HepG2 (cell line): ENCODE measurements around the gene IMMT. TPM values are rescaled to one million over a fixed set of nuclear protein-coding genes. Genes with fewer than 3 reads are reported as not detected.

Source experiments
- CBX2 ChIP-seq, 2 experiments: fragments of 200-600 bp in 1 of 2; sonication (generic); formaldehyde crosslinking in 1 of 2; IDR thresholded peaks; 2 replicates each; pipeline versions ENCODE4 v1.7.0 to v1.8.1; 2018 to 2022; ENCODE audit warnings: low read depth in 2 of 2, low read length in 1 of 2, mild to moderate bottlenecking in 1 of 2, missing genetic modification reagents in 1 of 2
- ETV5 ChIP-seq: IDR thresholded peaks from 2 replicates; pipeline ENCODE4 v1.6.1; 2018; ENCODE audit warnings: missing biosample characterization, missing genetic modification reagents, inconsistent platforms, borderline replicate concordance
- KDM2A ChIP-seq: sonication (generic); formaldehyde crosslinking; IDR thresholded peaks from 2 replicates; pipeline ENCODE4 v1.4.0; 2020; ENCODE audit warnings: low read depth, missing genetic modification reagents, borderline replicate concordance
- NFAT5 ChIP-seq: sonication (generic); formaldehyde crosslinking; IDR thresholded peaks from 2 replicates; pipeline ENCODE4 v1.4.0; 2020; ENCODE audit warnings: missing genetic modification reagents
- NFIC ChIP-seq: IDR thresholded peaks from 2 replicates; pipeline ENCODE4 v1.6.1; 2012; ENCODE audit warnings: mild to moderate bottlenecking, low read length, inconsistent platforms
- PAXIP1 ChIP-seq: sonication (generic); formaldehyde crosslinking; conservative IDR thresholded peaks from 2 replicates; pipeline ENCODE4 v1.4.0; 2020; ENCODE audit warnings: mild to moderate bottlenecking, missing genetic modification reagents, moderate library complexity
- RAD51 ChIP-seq: fragments of 450-650 bp; IDR thresholded peaks from 2 replicates; pipeline ENCODE4 v1.6.1; 2016; ENCODE audit warnings: borderline replicate concordance
- SCMH1 ChIP-seq: sonication (generic); formaldehyde crosslinking; IDR thresholded peaks from 2 replicates; pipeline ENCODE4 v1.9.0; 2021; ENCODE audit warnings: missing genetic modification reagents, mild to moderate bottlenecking, borderline replicate concordance
- TAF15 ChIP-seq: fragments of 200-400 bp; formaldehyde crosslinking; IDR thresholded peaks from one replicate; pipeline ENCODE4 v1.6.1; 2018; ENCODE audit warnings: mild to moderate bottlenecking, low read depth, low read length; ENCODE audit not compliant: poor library complexity, severe bottlenecking
- ZBTB1 ChIP-seq: sonication (generic); formaldehyde crosslinking; IDR thresholded peaks from 2 replicates; pipeline ENCODE4 v1.4.0; 2020; ENCODE audit warnings: missing genetic modification reagents, borderline replicate concordance
- ZBTB39 ChIP-seq: sonication (generic); formaldehyde crosslinking; IDR thresholded peaks from 2 replicates; pipeline ENCODE4 v1.5.0; 2020; ENCODE audit warnings: missing genetic modification reagents
- ZNF253 ChIP-seq: sonication (generic); formaldehyde crosslinking; IDR thresholded peaks from 2 replicates; pipeline ENCODE4 v1.8.0; 2022; ENCODE audit warnings: mild to moderate bottlenecking, missing genetic modification reagents, borderline replicate concordance
- ZNF761 ChIP-seq: sonication (generic); formaldehyde crosslinking; conservative IDR thresholded peaks from 2 replicates; pipeline ENCODE4 v1.4.0; 2020; ENCODE audit warnings: mild to moderate bottlenecking, missing genetic modification reagents
- ZZZ3 ChIP-seq: sonication (generic); formaldehyde crosslinking; IDR thresholded peaks from 2 replicates; pipeline ENCODE4 v1.4.0; 2020; ENCODE audit warnings: missing genetic modification reagents, mild to moderate bottlenecking, borderline replicate concordance
- polyA plus RNA-seq, 8 experiments: library from polyadenylated mRNA; depleted of rRNA in 3 of 8; stranded (reverse) in 7 of 8; unstranded in 1 of 8; fragments of >200 nt; fragmentation: Illumina TruSeq in 4 of 8; extraction: Trizol in 4 of 8; gene quantifications; 2 replicates each; pipeline versions ENCODE4 v1.2.1 to v1.2.3, GENCODE V29; 2011 to 2016; ENCODE audit warnings: low read depth in 4 of 8, missing spikeins in 1 of 8, mixed read lengths in 1 of 8; ENCODE audit not compliant: insufficient read depth in 1 of 8
- total RNA-seq, 5 experiments: library from RNA; depleted of rRNA; stranded (reverse); fragments of >200 nt; fragmentation: Illumina TruSeq; extraction: Trizol; gene quantifications; 2 replicates each; pipeline ENCODE4 v1.2.3, GENCODE V29; 2016; ENCODE audit warnings: low read depth in 1 of 5

Gene IMMT
- total and polyA plus RNA-seq, 2 of the 13 experiments (the other 11 are each of a cell fraction or from before 2014, with no cell fraction given): 63.5 to 119 TPM

GRCh38 chr2:86105969-86106945 lies 89.0 kb downstream of the IMMT start, which contains the start of gene PTCD3 (continued):
- peak; percentile 35; the same call in 1 of the 2 replicates for TF ChIP-seq ZNF761 (CRISPR knock-in tag)
- no peak for TF ChIP-seq TAF15
- TF ChIP-seq ZNF253 (CRISPR knock-in tag): no peak; the same call in 1 of the 2 replicates
- TF ChIP-seq KDM2A (CRISPR knock-in tag): peak; percentile 81; the same call in 1 of the 2 replicates
- TF ChIP-seq RAD51: no peak
- 0 out of 2 replicates have a peak, but pooled peaks have one; percentile 72 for TF ChIP-seq NFIC
- no peak for TF ChIP-seq ZBTB1
- TF ChIP-seq ZZZ3 (CRISPR knock-in tag): peak; percentile 24; the same call in 1 of the 2 replicates
- no peak for TF ChIP-seq CBX2 (IDR thresholded peaks at IDR 0.05; ENCODE audit: low read depth, low read length)
- TF ChIP-seq CBX2 (CRISPR knock-in tag; IDR thresholded peaks at IDR 0.05; ENCODE audit: low read depth): no peak
- peak; percentile 52; the same call in 1 of the 2 replicates for TF ChIP-seq ZBTB39 (CRISPR knock-in tag)
- peak; percentile 42 for TF ChIP-seq ETV5 (CRISPR knock-in tag)
- TF ChIP-seq NFAT5 (CRISPR knock-in tag): peak; percentile 56; the same call in 1 of the 2 replicates
- TF ChIP-seq SCMH1 (CRISPR knock-in tag): no peak
- no peak; the same call in 1 of the 2 replicates for TF ChIP-seq PAXIP1 (CRISPR knock-in tag)
